ENCODE data around the gene P2RX2.

Gene P2RX2

GRCh38 chr12:132620113-132620898 lies 1.7 kb downstream of the P2RX2 start:
- DNase-seq: peak in 1 of 2 experiments; percentile 19

GRCh38 chr12:132620899-132621656 lies 2.5 kb downstream of the P2RX2 start:
- DNase-seq: no peak

- no peak for DNase-seq
These were observed 3.3 kb downstream of the P2RX2 start for GRCh38 chr12:132621657-132622435.

GRCh38 chr12:132622437-132623071 lies 4.0 kb downstream of the P2RX2 start:
- DNase-seq: no peak

- no peak for DNase-seq
These were observed 4.7 kb downstream of the P2RX2 start for GRCh38 chr12:132623072-132623869.

- no peak for DNase-seq
These were observed 5.7 kb downstream of the P2RX2 start for GRCh38 chr12:132624186-132624855.

- DNase-seq: no peak
These were observed 6.5 kb downstream of the P2RX2 start for GRCh38 chr12:132624910-132625630.

- no peak for DNase-seq
These were observed 7.3 kb downstream of the P2RX2 start for GRCh38 chr12:132625731-132626430.

- DNase-seq: no peak
These were observed 10.8 kb downstream of the P2RX2 start for GRCh38 chr12:132629330-132629729.

GRCh38 chr12:132630672-132631071 lies 12.1 kb downstream of the P2RX2 start:
- no peak for DNase-seq

GRCh38 chr12:132631666-132632065 lies 13.1 kb downstream of the P2RX2 start:
- no peak for DNase-seq

- no peak for DNase-seq
These were observed 14.1 kb downstream of the P2RX2 start for GRCh38 chr12:132632521-132633228.

GRCh38 chr12:132633398-132633797 lies 14.8 kb downstream of the P2RX2 start:
- DNase-seq: no peak

- DNase-seq: no peak
These were observed 15.3 kb downstream of the P2RX2 start for GRCh38 chr12:132633901-132634300.

GRCh38 chr12:132634411-132634990 lies 15.9 kb downstream of the P2RX2 start:
- no peak for DNase-seq

GRCh38 chr12:132635076-132635955 lies 16.7 kb downstream of the P2RX2 start:
- DNase-seq: no peak

GRCh38 chr12:132637811-132638210 lies 19.2 kb downstream of the P2RX2 start:
- no peak for DNase-seq

Measured in NCI-H524 (cell line).